ENCODE data around the gene COL1A2. TPM values are rescaled to one million over a fixed set of nuclear protein-coding genes. Genes with fewer than 3 reads are reported as not detected.

COL1A2 gene
- total RNA-seq, 1 donor from 2014 or later = 6,748 TPM

DNA sequence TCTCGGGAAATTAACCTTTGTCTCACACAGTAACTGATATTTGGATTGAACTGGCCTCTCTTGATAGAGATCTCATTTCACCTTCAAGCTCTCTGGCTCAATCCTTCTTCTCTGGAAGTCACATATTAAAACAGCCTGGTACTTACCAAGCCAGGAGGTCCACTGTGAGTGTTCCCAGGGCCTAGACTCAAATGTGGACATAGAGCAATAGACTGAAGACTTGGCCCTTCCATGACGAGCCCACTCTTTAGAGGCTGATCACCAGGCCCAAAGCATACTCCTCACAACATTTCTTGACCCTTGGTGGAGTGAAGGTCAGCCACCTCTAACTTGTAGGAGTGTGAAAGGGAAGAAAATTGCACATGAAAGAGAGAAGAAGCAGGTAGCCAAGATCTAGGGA lies 38.5 kb downstream of the COL1A2 start:
- Histone ChIP-seq H3K27me3 (ENCODE audit: insufficient read depth, low read length) (no peaks in the 10 kb centered on the region), H3K36me3 (ENCODE audit: insufficient read depth, low read length) (peaks cover 27% of the 10 kb centered on the region), H2AFZ (ENCODE audit: low read depth, low read length) (no peak overlapping the region), H3K4me3 (ENCODE audit: insufficient read depth, low read depth, low read length) (no peak overlapping the region), H3K79me2 (ENCODE audit: insufficient read depth, low read length) (no peaks in the 10 kb centered on the region), H3K4me1 (ENCODE audit: insufficient read depth, low read length) (no peaks in the 10 kb centered on the region), H3K9me3 (ENCODE audit: insufficient read depth, low read depth, low read length) (no peaks in the 10 kb centered on the region), H3K4me2 (ENCODE audit: low read length) (no peak overlapping the region), H3K9ac (ENCODE audit: low read length) (no peak overlapping the region), H3K27ac (ENCODE audit: low read depth, low read length) (no peak overlapping the region), H4K20me1 (ENCODE audit: insufficient read depth, low read length) (peaks cover 25% of the 10 kb centered on the region)
- Mint-ChIP-seq H3K27me3 (ENCODE audit: low read depth, unreplicated experiment) (no peaks in the 10 kb centered on the region), H3K27ac (ENCODE audit: unreplicated experiment) (peak overlapping the region; percentile 70), H3K9me3 (ENCODE audit: unreplicated experiment) (no peaks in the 10 kb centered on the region), H3K36me3 (ENCODE audit: low read depth, unreplicated experiment) (peaks cover 3% of the 10 kb centered on the region), H3K4me3 (ENCODE audit: unreplicated experiment) (no peak overlapping the region), H3K4me1 (ENCODE audit: low read depth, unreplicated experiment) (no peaks in the 10 kb centered on the region)
- DNase-seq (ENCODE audit: low read depth) (no peak), FAIRE-seq (no peak)
- TF ChIP-seq, protein P1, sequence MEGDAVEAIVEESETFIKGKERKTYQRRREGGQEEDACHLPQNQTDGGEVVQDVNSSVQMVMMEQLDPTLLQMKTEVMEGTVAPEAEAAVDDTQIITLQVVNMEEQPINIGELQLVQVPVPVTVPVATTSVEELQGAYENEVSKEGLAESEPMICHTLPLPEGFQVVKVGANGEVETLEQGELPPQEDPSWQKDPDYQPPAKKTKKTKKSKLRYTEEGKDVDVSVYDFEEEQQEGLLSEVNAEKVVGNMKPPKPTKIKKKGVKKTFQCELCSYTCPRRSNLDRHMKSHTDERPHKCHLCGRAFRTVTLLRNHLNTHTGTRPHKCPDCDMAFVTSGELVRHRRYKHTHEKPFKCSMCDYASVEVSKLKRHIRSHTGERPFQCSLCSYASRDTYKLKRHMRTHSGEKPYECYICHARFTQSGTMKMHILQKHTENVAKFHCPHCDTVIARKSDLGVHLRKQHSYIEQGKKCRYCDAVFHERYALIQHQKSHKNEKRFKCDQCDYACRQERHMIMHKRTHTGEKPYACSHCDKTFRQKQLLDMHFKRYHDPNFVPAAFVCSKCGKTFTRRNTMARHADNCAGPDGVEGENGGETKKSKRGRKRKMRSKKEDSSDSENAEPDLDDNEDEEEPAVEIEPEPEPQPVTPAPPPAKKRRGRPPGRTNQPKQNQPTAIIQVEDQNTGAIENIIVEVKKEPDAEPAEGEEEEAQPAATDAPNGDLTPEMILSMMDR (IDR thresholded peaks at IDR 0.05; ENCODE audit: insufficient read depth, low read depth, low read length) = no peak
- no peak for TF ChIP-seq EZH2 (IDR thresholded peaks at IDR 0.05; ENCODE audit: insufficient read depth, low read length)

- H3K4me1 Mint-ChIP-seq (ENCODE audit: low read depth, unreplicated experiment) = no peaks in the 10 kb centered on the region
- H2AFZ ChIP-seq (ENCODE audit: low read depth, low read length) = no peak overlapping the region
- H3K4me3 ChIP-seq (ENCODE audit: insufficient read depth, low read depth, low read length) = no peak overlapping the region
- no peak overlapping the region for H3K27ac Mint-ChIP-seq (ENCODE audit: unreplicated experiment)
- H3K79me2 ChIP-seq (ENCODE audit: insufficient read depth, low read length) = no peaks in the 10 kb centered on the region
- H3K27me3 ChIP-seq (ENCODE audit: insufficient read depth, low read length) = no peaks in the 10 kb centered on the region
- H3K9me3 Mint-ChIP-seq (ENCODE audit: unreplicated experiment) = no peaks in the 10 kb centered on the region
- no peak overlapping the region for H3K9ac ChIP-seq (ENCODE audit: low read length)
- H3K4me3 Mint-ChIP-seq (ENCODE audit: unreplicated experiment) = no peak overlapping the region
- no peak for DNase-seq (ENCODE audit: low read depth)
- TF ChIP-seq, protein P1 (IDR thresholded peaks at IDR 0.05; ENCODE audit: insufficient read depth, low read depth, low read length) = no peak
- TF ChIP-seq EZH2 (IDR thresholded peaks at IDR 0.05; ENCODE audit: insufficient read depth, low read length) = no peak
- H4K20me1 ChIP-seq (ENCODE audit: insufficient read depth, low read length) = peaks cover 17% of the 10 kb centered on the region
- no peak overlapping the region for H3K27ac ChIP-seq (ENCODE audit: low read depth, low read length)
- H3K36me3 Mint-ChIP-seq (ENCODE audit: low read depth, unreplicated experiment) = peaks cover 3% of the 10 kb centered on the region
- no peaks in the 10 kb centered on the region for H3K4me1 ChIP-seq (ENCODE audit: insufficient read depth, low read length)
- no peak overlapping the region for H3K4me2 ChIP-seq (ENCODE audit: low read length)
- H3K27me3 Mint-ChIP-seq (ENCODE audit: low read depth, unreplicated experiment) = no peaks in the 10 kb centered on the region
- H3K36me3 ChIP-seq (ENCODE audit: insufficient read depth, low read length) = peaks cover 20% of the 10 kb centered on the region
- H3K9me3 ChIP-seq (ENCODE audit: insufficient read depth, low read depth, low read length) = no peaks in the 10 kb centered on the region
- peak; percentile 9 for FAIRE-seq
These were observed 39.3 kb downstream of the COL1A2 start for GRCh38 chr7:94434042-94434441.

DNA sequence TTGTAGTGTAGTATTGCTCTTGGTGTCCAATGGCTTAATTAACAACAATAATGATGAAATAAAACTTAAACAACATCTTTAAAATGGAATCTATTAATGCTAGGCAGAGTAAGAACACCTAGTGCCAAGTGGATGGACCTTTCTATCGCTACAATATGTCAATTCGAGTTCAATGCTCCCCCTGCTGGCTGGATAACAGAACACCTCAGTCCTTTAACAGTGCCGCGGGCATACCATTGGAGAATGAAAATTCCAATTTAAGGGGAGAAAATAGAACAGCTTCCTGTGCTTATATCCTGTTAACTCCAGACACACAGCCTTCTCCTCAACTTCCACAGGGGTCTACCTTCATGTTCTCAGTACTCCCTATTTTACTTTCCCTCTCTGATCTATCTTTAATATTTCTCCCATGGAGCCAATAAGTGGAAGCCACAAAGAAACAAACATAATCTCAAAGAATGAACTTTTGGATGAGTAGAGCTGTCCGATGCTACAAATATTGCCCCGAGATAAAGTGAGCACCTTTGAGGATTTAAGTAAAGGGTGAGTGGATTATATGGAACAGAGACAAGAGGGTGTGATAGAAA lies 41.4 kb downstream of the COL1A2 start:
- no peaks in the 10 kb centered on the region for H3K9me3 Mint-ChIP-seq (ENCODE audit: unreplicated experiment)
- TF ChIP-seq EZH2 (IDR thresholded peaks at IDR 0.05; ENCODE audit: insufficient read depth, low read length) = no peak
- TF ChIP-seq, protein P1 (IDR thresholded peaks at IDR 0.05; ENCODE audit: insufficient read depth, low read depth, low read length) = peak; percentile 94
- no peaks in the 10 kb centered on the region for H3K27me3 ChIP-seq (ENCODE audit: insufficient read depth, low read length)
- H3K4me1 ChIP-seq (ENCODE audit: insufficient read depth, low read length) = peaks cover 12% of the 10 kb centered on the region
- no peaks in the 10 kb centered on the region for H3K79me2 ChIP-seq (ENCODE audit: insufficient read depth, low read length)
- H4K20me1 ChIP-seq (ENCODE audit: insufficient read depth, low read length) = no peaks in the 10 kb centered on the region
- no peaks in the 10 kb centered on the region for H3K9me3 ChIP-seq (ENCODE audit: insufficient read depth, low read depth, low read length)
- no peaks in the 10 kb centered on the region for H3K27me3 Mint-ChIP-seq (ENCODE audit: low read depth, unreplicated experiment)
- no peak overlapping the region for H3K27ac Mint-ChIP-seq (ENCODE audit: unreplicated experiment)
- no peak overlapping the region for H3K9ac ChIP-seq (ENCODE audit: low read length)
- no peaks in the 10 kb centered on the region for H3K36me3 ChIP-seq (ENCODE audit: insufficient read depth, low read length)
- peak; percentile 99 for FAIRE-seq
- H3K4me3 Mint-ChIP-seq (ENCODE audit: unreplicated experiment) = no peak overlapping the region
- H3K4me1 Mint-ChIP-seq (ENCODE audit: low read depth, unreplicated experiment) = peaks cover 16% of the 10 kb centered on the region
- no peak overlapping the region for H3K4me2 ChIP-seq (ENCODE audit: low read length)
- no peak overlapping the region for H3K4me3 ChIP-seq (ENCODE audit: insufficient read depth, low read depth, low read length)
- DNase-seq (ENCODE audit: low read depth) = no peak
- no peaks in the 10 kb centered on the region for H3K36me3 Mint-ChIP-seq (ENCODE audit: low read depth, unreplicated experiment)
- peak overlapping the region; percentile 7 for H2AFZ ChIP-seq (ENCODE audit: low read depth, low read length)
- H3K27ac ChIP-seq (ENCODE audit: low read depth, low read length) = no peak overlapping the region
